Measurements from ENCODE around the gene PDE1C.

DNA sequence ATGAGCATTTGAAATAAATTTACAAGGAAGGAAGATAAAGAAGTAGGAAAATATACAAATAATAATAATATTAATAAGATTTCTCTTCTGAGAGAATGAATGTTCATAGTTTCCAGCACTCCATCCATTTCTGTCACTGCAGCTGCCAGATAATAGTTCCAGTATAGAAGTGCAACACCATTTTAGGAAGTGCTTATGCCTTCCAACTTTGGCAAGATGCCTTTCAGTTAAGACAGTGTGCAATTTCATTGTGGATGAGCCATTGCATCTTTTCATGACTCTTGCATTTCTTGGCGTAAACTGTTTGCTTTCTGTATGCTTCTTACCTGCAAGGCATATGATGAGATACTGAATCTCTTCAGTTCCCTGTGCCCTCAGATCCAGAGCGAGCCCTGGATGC, 185.0 kb downstream of the PDE1C start:
- TF ChIP-seq, protein P1, sequence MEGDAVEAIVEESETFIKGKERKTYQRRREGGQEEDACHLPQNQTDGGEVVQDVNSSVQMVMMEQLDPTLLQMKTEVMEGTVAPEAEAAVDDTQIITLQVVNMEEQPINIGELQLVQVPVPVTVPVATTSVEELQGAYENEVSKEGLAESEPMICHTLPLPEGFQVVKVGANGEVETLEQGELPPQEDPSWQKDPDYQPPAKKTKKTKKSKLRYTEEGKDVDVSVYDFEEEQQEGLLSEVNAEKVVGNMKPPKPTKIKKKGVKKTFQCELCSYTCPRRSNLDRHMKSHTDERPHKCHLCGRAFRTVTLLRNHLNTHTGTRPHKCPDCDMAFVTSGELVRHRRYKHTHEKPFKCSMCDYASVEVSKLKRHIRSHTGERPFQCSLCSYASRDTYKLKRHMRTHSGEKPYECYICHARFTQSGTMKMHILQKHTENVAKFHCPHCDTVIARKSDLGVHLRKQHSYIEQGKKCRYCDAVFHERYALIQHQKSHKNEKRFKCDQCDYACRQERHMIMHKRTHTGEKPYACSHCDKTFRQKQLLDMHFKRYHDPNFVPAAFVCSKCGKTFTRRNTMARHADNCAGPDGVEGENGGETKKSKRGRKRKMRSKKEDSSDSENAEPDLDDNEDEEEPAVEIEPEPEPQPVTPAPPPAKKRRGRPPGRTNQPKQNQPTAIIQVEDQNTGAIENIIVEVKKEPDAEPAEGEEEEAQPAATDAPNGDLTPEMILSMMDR (IDR thresholded peaks at IDR 0.05): no peak
- no peak for TF ChIP-seq POLR2A (IDR thresholded peaks at IDR 0.05)
